Activated CD4-positive, alpha-beta T cell treated with anti-CD3 and anti-CD28 coated beads, Interleukin-2, amount 10 ng/mL, durations not matched to agents 7 days and 5 days (primary cell): ENCODE results near the gene ANAPC10. TPM values are rescaled to one million over a fixed set of nuclear protein-coding genes. Genes with fewer than 3 reads are reported as not detected.
"Not testable (repeated sequence)": the region's sequence is repeated elsewhere in the genome, so short reads cannot be mapped to it uniquely, and the experiment has no call there.

Source experiments
- CTCF ChIA-PET: fragments of 350-600 bp; sonication (Branson Sonifier 250); formaldehyde crosslinking; loops from one replicate; lab custom pipeline; 2021; ENCODE audit warnings: antibody characterized with exemption; lab: Charles Lee
- POLR2A ChIA-PET: fragments of 350-600 bp; sonication (Branson Sonifier 250); formaldehyde crosslinking; loops from one replicate; lab custom pipeline; 2021; ENCODE audit warnings: antibody characterized with exemption; lab: Charles Lee
- DNase-seq: peaks from one replicate; pipeline ENCODE4 v3.0.0-alpha.2; 2020
- H3K27ac Mint-ChIP-seq: one replicate; pipeline ENCODE4 v1.8.0; 2021; ENCODE audit warnings: mild to moderate bottlenecking, moderate library complexity, mixed read lengths
- H3K27me3 Mint-ChIP-seq: one replicate; pipeline ENCODE4 v1.8.0; 2021; ENCODE audit warnings: mixed read lengths
- H3K36me3 Mint-ChIP-seq: one replicate; pipeline ENCODE4 v1.8.0; 2021; ENCODE audit warnings: low read depth, mixed read lengths
- H3K4me1 Mint-ChIP-seq: one replicate; pipeline ENCODE4 v1.8.0; 2021; ENCODE audit warnings: mixed read lengths
- H3K4me3 Mint-ChIP-seq: one replicate; pipeline ENCODE4 v1.8.0; 2021; ENCODE audit warnings: mild to moderate bottlenecking, moderate library complexity, mixed read lengths
- H3K9me3 Mint-ChIP-seq: one replicate; pipeline ENCODE4 v1.8.0; 2021; ENCODE audit warnings: mixed read lengths
- total RNA-seq, 2 experiments: library from RNA; stranded (reverse); gene quantifications; one replicate each; pipeline ENCODE4 v1.2.3, GENCODE V29; 2021

The ANAPC10 gene
- total RNA-seq, 2 experiments from 2014 or later, result 23.5 to 25.4 TPM

GRCh38 chr4:145035494-145036136, 62.4 kb downstream of the ANAPC10 start:
- peaks cover 32% of the 10 kb centered on the region for H3K36me3 Mint-ChIP-seq

GRCh38 chr4:145034727-145035211, 63.2 kb downstream of the ANAPC10 start:
- H3K36me3 Mint-ChIP-seq, result peaks cover 33% of the 10 kb centered on the region
- peaks cover 4% of the 10 kb centered on the region for H3K9me3 Mint-ChIP-seq
- ChIA-PET CTCF (no interaction called here), POLR2A (no interaction called here)
- peaks cover 13% of the 10 kb centered on the region for H3K4me1 Mint-ChIP-seq
- DNase-seq, result no peak
- no peaks in the 10 kb centered on the region for H3K27me3 Mint-ChIP-seq
- no peak overlapping the region for H3K4me3 Mint-ChIP-seq
- H3K27ac Mint-ChIP-seq, result no peak overlapping the region

More at GRCh38 chr4:145035494-145036136, 62.4 kb downstream of the ANAPC10 start:
- Mint-ChIP-seq H3K4me3 (no peak overlapping the region), H3K27ac (no peak overlapping the region), H3K9me3 (peaks cover 4% of the 10 kb centered on the region), H3K27me3 (no peaks in the 10 kb centered on the region), H3K4me1 (peaks cover 13% of the 10 kb centered on the region)
- CTCF ChIA-PET, result interaction anchor here (1.1 kb wide), 1 partner anchor 27 kb away, joined by 4 read pairs; no protein-coding TSS in a partner anchor
- no peak for DNase-seq
- POLR2A ChIA-PET, result no interaction called here

- Mint-ChIP-seq H3K4me1 (peaks cover 36% of the 10 kb centered on the region), H3K9me3 (peaks cover 34% of the 10 kb centered on the region), H3K27ac (peak overlapping the region; percentile 93), H3K27me3 (no peaks in the 10 kb centered on the region), H3K36me3 (peaks cover 66% of the 10 kb centered on the region), H3K4me3 (peak overlapping the region; percentile 59)
- POLR2A ChIA-PET, result no interaction called here
- DNase-seq, result peak; percentile 38
- CTCF ChIA-PET, result no interaction called here
Observed at GRCh38 chr4:145019346-145019745, 78.7 kb downstream of the ANAPC10 start.

- H3K4me3 Mint-ChIP-seq, result no peak overlapping the region
- peaks cover 44% of the 10 kb centered on the region for H3K36me3 Mint-ChIP-seq
- POLR2A ChIA-PET, result no interaction called here
Observed at GRCh38 chr4:145014365-145014764, 83.6 kb downstream of the ANAPC10 start.

GRCh38 chr4:145012841-145013240, 85.2 kb downstream of the ANAPC10 start:
- peaks cover 13% of the 10 kb centered on the region for H3K9me3 Mint-ChIP-seq
- H3K36me3 Mint-ChIP-seq, result peaks cover 37% of the 10 kb centered on the region
- POLR2A ChIA-PET, result no interaction called here
- no peak for DNase-seq
- no peak overlapping the region for H3K4me3 Mint-ChIP-seq
- no peaks in the 10 kb centered on the region for H3K27me3 Mint-ChIP-seq
- no peak overlapping the region for H3K27ac Mint-ChIP-seq
- H3K4me1 Mint-ChIP-seq, result peaks cover 11% of the 10 kb centered on the region
- CTCF ChIA-PET, result no interaction called here

More at GRCh38 chr4:145014365-145014764, 83.6 kb downstream of the ANAPC10 start:
- peaks cover 12% of the 10 kb centered on the region for H3K9me3 Mint-ChIP-seq
- H3K27me3 Mint-ChIP-seq, result no peaks in the 10 kb centered on the region
- no peak overlapping the region for H3K27ac Mint-ChIP-seq
- no peak for DNase-seq
- CTCF ChIA-PET, result interaction anchor here (1.4 kb wide), 1 partner anchor 11 kb away, joined by 3 read pairs; no protein-coding TSS in a partner anchor
- peaks cover 23% of the 10 kb centered on the region for H3K4me1 Mint-ChIP-seq

GRCh38 chr4:145011636-145012035, 86.4 kb downstream of the ANAPC10 start:
- ChIA-PET POLR2A (no interaction called here), CTCF (no interaction called here)
- peaks cover 39% of the 10 kb centered on the region for H3K36me3 Mint-ChIP-seq
- no peak overlapping the region for H3K4me3 Mint-ChIP-seq
- no peak for DNase-seq
- H3K27ac Mint-ChIP-seq, result no peak overlapping the region
- H3K9me3 Mint-ChIP-seq, result peaks cover 13% of the 10 kb centered on the region
- H3K4me1 Mint-ChIP-seq, result peaks cover 5% of the 10 kb centered on the region
- no peaks in the 10 kb centered on the region for H3K27me3 Mint-ChIP-seq

- POLR2A ChIA-PET, H3K4me3 Mint-ChIP-seq, H3K4me1 Mint-ChIP-seq, CTCF ChIA-PET, DNase-seq, H3K27ac Mint-ChIP-seq, H3K9me3 Mint-ChIP-seq, H3K27me3 Mint-ChIP-seq: not testable (repeated sequence)
- peaks cover 29% of the 10 kb centered on the region for H3K36me3 Mint-ChIP-seq
Observed at GRCh38 chr4:145010315-145010714, 87.7 kb downstream of the ANAPC10 start.

- ChIA-PET CTCF (interaction anchor here (1.0 to 1.3 kb wide), 2 partner anchors 11 to 12 kb away, joined by 3 read pairs; no protein-coding TSS in a partner anchor), POLR2A (no interaction called here)
- Mint-ChIP-seq H3K27me3 (no peaks in the 10 kb centered on the region), H3K4me1 (no peaks in the 10 kb centered on the region), H3K36me3 (peaks cover 24% of the 10 kb centered on the region), H3K27ac (no peak overlapping the region), H3K9me3 (peaks cover 18% of the 10 kb centered on the region), H3K4me3 (no peak overlapping the region)
- no peak for DNase-seq
Observed at GRCh38 chr4:145003675-145004074, 94.3 kb downstream of the ANAPC10 start.

- no peak overlapping the region for H3K4me3 Mint-ChIP-seq
- H3K36me3 Mint-ChIP-seq, result peaks cover 22% of the 10 kb centered on the region
- ChIA-PET CTCF (no interaction called here), POLR2A (no interaction called here)
- DNase-seq, result no peak
- H3K4me1 Mint-ChIP-seq, result no peaks in the 10 kb centered on the region
- no peak overlapping the region for H3K27ac Mint-ChIP-seq
- peaks cover 20% of the 10 kb centered on the region for H3K9me3 Mint-ChIP-seq
- no peaks in the 10 kb centered on the region for H3K27me3 Mint-ChIP-seq
Observed at GRCh38 chr4:145001635-145002034, 96.4 kb downstream of the ANAPC10 start.

GRCh38 chr4:145000656-145001055, 97.3 kb downstream of the ANAPC10 start:
- H3K27ac Mint-ChIP-seq, H3K4me3 Mint-ChIP-seq, H3K27me3 Mint-ChIP-seq, POLR2A ChIA-PET, DNase-seq, H3K4me1 Mint-ChIP-seq, CTCF ChIA-PET: not testable (repeated sequence)
- peaks cover 20% of the 10 kb centered on the region for H3K9me3 Mint-ChIP-seq
- H3K36me3 Mint-ChIP-seq, result peaks cover 26% of the 10 kb centered on the region

- DNase-seq, result no peak
- Mint-ChIP-seq H3K4me3 (no peak overlapping the region), H3K9me3 (peaks cover 6% of the 10 kb centered on the region), H3K36me3 (peaks cover 12% of the 10 kb centered on the region), H3K27me3 (no peaks in the 10 kb centered on the region), H3K27ac (no peak overlapping the region), H3K4me1 (peaks cover 3% of the 10 kb centered on the region)
- CTCF ChIA-PET, result no interaction called here
- POLR2A ChIA-PET, result no interaction called here
Observed at GRCh38 chr4:144989306-144989705, 108.7 kb downstream of the ANAPC10 start.

- H3K36me3 Mint-ChIP-seq, result peaks cover 3% of the 10 kb centered on the region
Observed at GRCh38 chr4:144985531-144985930, 112.5 kb downstream of the ANAPC10 start.

GRCh38 chr4:144985014-144985413, 113.0 kb downstream of the ANAPC10 start:
- ChIA-PET POLR2A (no interaction called here), CTCF (no interaction called here)
- H3K4me1 Mint-ChIP-seq, result no peaks in the 10 kb centered on the region
- no peak for DNase-seq
- H3K27ac Mint-ChIP-seq, result no peak overlapping the region
- peaks cover 3% of the 10 kb centered on the region for H3K36me3 Mint-ChIP-seq
- H3K9me3 Mint-ChIP-seq, result peaks cover 5% of the 10 kb centered on the region
- no peak overlapping the region for H3K4me3 Mint-ChIP-seq
- H3K27me3 Mint-ChIP-seq, result no peaks in the 10 kb centered on the region

More at GRCh38 chr4:144985531-144985930, 112.5 kb downstream of the ANAPC10 start:
- no peak for DNase-seq
- POLR2A ChIA-PET, result no interaction called here
- H3K4me3 Mint-ChIP-seq, result no peak overlapping the region
- H3K4me1 Mint-ChIP-seq, result no peaks in the 10 kb centered on the region
- H3K27ac Mint-ChIP-seq, result no peak overlapping the region
- H3K27me3 Mint-ChIP-seq, result no peaks in the 10 kb centered on the region
- peaks cover 5% of the 10 kb centered on the region for H3K9me3 Mint-ChIP-seq
- CTCF ChIA-PET, result no interaction called here
